Testis (tissue), 3 donors: ENCODE measurements around the gene PNCK. TPM values are rescaled to one million over a fixed set of nuclear protein-coding genes. Genes with fewer than 3 reads are reported as not detected.
"Not testable (repeated sequence)": the region's sequence is repeated elsewhere in the genome, so short reads cannot be mapped to it uniquely, and the experiment has no call there.

ENCODE experiments used
- DNase-seq: peaks from one replicate; pipeline ENCODE4 v3.0.0-alpha.2; 2019
- H3K27ac ChIP-seq, 2 donors: fragments of 200-600 bp; sonication (generic); one replicate each; pipeline ENCODE4 v1.5.1; 2019
- H3K27me3 ChIP-seq: fragments of 200-600 bp; sonication (generic); one replicate; pipeline ENCODE4 v1.5.1; 2019
- H3K36me3 ChIP-seq: fragments of 200-600 bp; sonication (generic); one replicate; pipeline ENCODE4 v1.5.1; 2017; ENCODE audit warnings: low read depth; ENCODE audit errors: missing control alignments
- H3K4me1 ChIP-seq: fragments of 200-600 bp; sonication (generic); one replicate; pipeline ENCODE4 v1.5.1; 2019
- H3K4me3 ChIP-seq, 2 donors: fragments of 200-600 bp; sonication (generic); one replicate each; pipeline ENCODE4 v1.5.1; 2017 to 2019
- H3K9me3 ChIP-seq: fragments of 200-600 bp; sonication (generic); one replicate; pipeline ENCODE4 v1.5.1; 2017
- CTCF ChIP-seq, 3 experiments: fragments of 450-650 bp in 2 of 3; fragments of 200-600 bp in 1 of 3; sonication (generic) in 1 of 3; IDR thresholded peaks; one replicate each; pipeline ENCODE4 v1.5.1; 2016 to 2019; ENCODE audit warnings: antibody characterized with exemption in 3 of 3, mild to moderate bottlenecking in 2 of 3, moderate library complexity in 1 of 3
- POLR2A ChIP-seq: fragments of 450-650 bp; IDR thresholded peaks from one replicate; pipeline ENCODE4 v1.6.1; 2017; ENCODE audit warnings: antibody characterized with exemption, mild to moderate bottlenecking, moderate library complexity
- WGBS, 2 donors: methylation state at CpG; one replicate each; pipeline ENCODE4 v1.1.5; 2018; 5-methylcytosine and 5-hydroxymethylcytosine counted together
- intact Hi-C: fragments of 100-400 bp; cut with DNase I; formaldehyde crosslinking; loops from one replicate; pipeline ENCODE4 v1.15.1; 2023; ENCODE audit warnings: low total_unique reads
- polyA plus RNA-seq: library from polyadenylated mRNA; stranded (reverse); fragments of 350-450 nt; fragmentation: Illumina TruSeq; extraction: RNeasy Lipid Tissue Mini Kit (QIAGEN cat#74804); gene quantifications from one replicate; pipeline ENCODE4 v1.2.3, GENCODE V29; 2014; ENCODE audit warnings: low read depth, low replicate concordance; ENCODE audit not compliant: insufficient read depth
- total RNA-seq, 2 donors: library from RNA; depleted of rRNA; stranded (reverse); fragments of >200 nt; gene quantifications; one replicate each; pipeline ENCODE4 v1.2.3, GENCODE V29; 2016

Gene PNCK
- total and polyA plus RNA-seq, 3 donors from 2014 or later = 19.9 to 51.5 (median 41.0) TPM

- intact Hi-C loops = no loop called here
- TF ChIP-seq CTCF (IDR thresholded peaks at IDR 0.05) (no peak), POLR2A (no peak)
Measured at GRCh38 chrX:153684467-153685155, 11.0 kb upstream of the PNCK start.

GRCh38 chrX:153683486-153683885 is 9.9 kb upstream of the PNCK start:
- H3K36me3 ChIP-seq, DNase-seq, H3K27me3 ChIP-seq, intact Hi-C loops, H3K4me3 ChIP-seq, H3K4me1 ChIP-seq, H3K9me3 ChIP-seq, H3K27ac ChIP-seq: not testable (repeated sequence)
- 97 to 100% methylated on average over 3 to 8 of the region's 8 CpGs for WGBS, 2 donors

More at GRCh38 chrX:153684467-153685155, 11.0 kb upstream of the PNCK start:
- no peak overlapping the region for H3K27ac ChIP-seq
- no peaks in the 10 kb centered on the region for H3K9me3 ChIP-seq
- WGBS, 2 donors = 60 to 79% methylated on average over 5 to 15 of the region's 21 CpGs
- H3K27me3 ChIP-seq = no peaks in the 10 kb centered on the region
- no peak for DNase-seq
- no peak overlapping the region for H3K4me3 ChIP-seq
- H3K4me1 ChIP-seq = no peaks in the 10 kb centered on the region
- no peaks in the 10 kb centered on the region for H3K36me3 ChIP-seq

GRCh38 chrX:153681175-153681574 is 7.6 kb upstream of the PNCK start:
- H3K36me3 ChIP-seq = no peaks in the 10 kb centered on the region
- TF ChIP-seq POLR2A = no peak
- no peak for TF ChIP-seq CTCF (IDR thresholded peaks at IDR 0.05)
- 74 to 79% methylated on average over 8 to 12 of the region's 12 CpGs for WGBS, 2 donors
- DNase-seq = no peak
- no peak overlapping the region for H3K27ac ChIP-seq
- H3K27me3 ChIP-seq = no peaks in the 10 kb centered on the region
- H3K9me3 ChIP-seq = no peaks in the 10 kb centered on the region
- H3K4me3 ChIP-seq = no peak overlapping the region
- intact Hi-C loops = no loop called here
- H3K4me1 ChIP-seq = no peaks in the 10 kb centered on the region

GRCh38 chrX:153674219-153674851 is 722 bp upstream of the PNCK start:
- no peak for DNase-seq
- no peak overlapping the region for H3K27ac ChIP-seq
- WGBS, 2 donors = 57 to 72% methylated on average over 18 to 26 of the region's 27 CpGs
- TF ChIP-seq POLR2A = no peak
- no peak for TF ChIP-seq CTCF (IDR thresholded peaks at IDR 0.05)
- no peaks in the 10 kb centered on the region for H3K9me3 ChIP-seq
- no peak overlapping the region for H3K4me3 ChIP-seq
- H3K27me3 ChIP-seq = no peaks in the 10 kb centered on the region
- no peaks in the 10 kb centered on the region for H3K36me3 ChIP-seq
- intact Hi-C loops = no loop called here
- H3K4me1 ChIP-seq = no peaks in the 10 kb centered on the region

GRCh38 chrX:153672531-153673427 is 834 bp downstream of the PNCK start:
- no peaks in the 10 kb centered on the region for H3K36me3 ChIP-seq

More at GRCh38 chrX:153672531-153673427, 834 bp downstream of the PNCK start:
- Histone ChIP-seq H3K4me3 (no peak overlapping the region), H3K27ac (no peak overlapping the region), H3K4me1 (no peaks in the 10 kb centered on the region), H3K9me3 (no peaks in the 10 kb centered on the region), H3K27me3 (no peaks in the 10 kb centered on the region)
- peak; percentile 85 for DNase-seq
- 32 to 44% methylated on average over 4 to 37 of the region's 53 CpGs for WGBS, 2 donors
- TF ChIP-seq POLR2A (no peak), CTCF (IDR thresholded peaks at IDR 0.05) (no peak)
- intact Hi-C loops = no loop called here
